Memory B cell (primary cell): ENCODE data around the gene MRPL22.
A peak's percentile ranks its signal among the peaks of the same experiment; 100 is the strongest.
"Not testable (repeated sequence)": the region's sequence is repeated elsewhere in the genome, so short reads cannot be mapped to it uniquely, and the experiment has no call there.

Experiments used
- ATAC-seq: fragments of 150-1000 bp; cut with Tn5 transposase; 2 replicates; pipeline ENCODE4 v1.10.0; 2021; ENCODE audit warnings: low read depth, mild to moderate bottlenecking, moderate library complexity
- DNase-seq, 2 donors: peaks; one replicate each; pipeline ENCODE4 v3.0.0; 2022; ENCODE audit warnings: low spot score in 2 of 2
- H3K27ac Mint-ChIP-seq: one replicate; pipeline ENCODE4 v1.8.0; 2022; ENCODE audit warnings: mild to moderate bottlenecking, moderate library complexity, mixed read lengths
- H3K27me3 Mint-ChIP-seq: one replicate; pipeline ENCODE4 v1.8.0; 2022; ENCODE audit warnings: mixed read lengths
- H3K36me3 Mint-ChIP-seq: one replicate; pipeline ENCODE4 v1.8.0; 2022; ENCODE audit warnings: mild to moderate bottlenecking, mixed read lengths
- H3K4me1 Mint-ChIP-seq: one replicate; pipeline ENCODE4 v1.8.0; 2022; ENCODE audit warnings: mixed read lengths
- H3K4me3 Mint-ChIP-seq: one replicate; pipeline ENCODE4 v1.8.0; 2022; ENCODE audit warnings: mild to moderate bottlenecking, moderate library complexity, mixed read lengths
- H3K9me3 Mint-ChIP-seq: one replicate; pipeline ENCODE4 v1.8.0; 2022; ENCODE audit warnings: mixed read lengths

MRPL22 gene

DNA sequence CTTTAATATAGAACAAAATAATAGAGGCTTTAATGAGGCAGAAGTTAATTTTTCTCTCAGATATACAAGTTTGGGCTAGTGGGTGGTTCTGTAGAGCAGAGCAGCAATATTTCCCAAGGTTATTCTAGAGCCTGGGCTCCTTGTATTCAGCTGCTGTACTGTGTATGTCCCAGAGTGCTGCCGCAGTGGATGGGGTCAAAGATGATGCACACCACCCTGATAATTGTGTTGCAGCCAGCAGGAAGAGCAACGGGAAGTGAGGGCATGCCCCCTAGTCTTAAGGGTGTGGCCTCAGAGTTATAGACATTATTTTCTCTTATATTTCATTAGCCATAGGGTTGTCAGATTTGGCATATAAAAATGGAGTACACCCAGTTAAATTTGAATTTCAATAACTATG is 48.8 kb downstream of the MRPL22 start:
- H3K4me1 Mint-ChIP-seq = no peaks in the 10 kb centered on the region
- ATAC-seq = no peak
- H3K27me3 Mint-ChIP-seq = peaks cover 3% of the 10 kb centered on the region
- H3K36me3 Mint-ChIP-seq = no peaks in the 10 kb centered on the region
- no peak overlapping the region for H3K27ac Mint-ChIP-seq
- DNase-seq = no peak
- H3K4me3 Mint-ChIP-seq = no peak overlapping the region
- peaks cover 2% of the 10 kb centered on the region for H3K9me3 Mint-ChIP-seq

DNA sequence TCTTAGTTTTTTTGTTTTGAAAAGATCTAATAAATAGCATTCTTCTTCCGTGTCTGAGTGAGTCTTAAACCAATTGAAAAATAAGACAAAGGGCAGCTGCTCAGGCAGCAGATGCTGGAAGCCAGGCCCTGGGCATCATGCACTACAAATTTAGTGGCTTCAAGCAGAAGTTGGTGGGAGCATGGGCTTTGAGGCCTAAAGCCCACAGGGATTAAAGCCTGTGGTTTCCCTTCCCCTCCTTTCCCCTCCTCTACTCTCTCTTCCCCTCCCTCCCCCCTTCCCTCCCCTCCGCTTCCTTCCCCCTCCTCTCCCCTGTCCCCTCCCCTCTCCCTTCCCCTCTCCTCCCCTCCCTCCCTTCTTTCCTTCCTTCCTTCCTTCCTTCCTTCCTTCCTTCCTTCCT is 52.6 kb downstream of the MRPL22 start:
- peaks cover 2% of the 10 kb centered on the region for H3K9me3 Mint-ChIP-seq
- no peaks in the 10 kb centered on the region for H3K36me3 Mint-ChIP-seq
- H3K4me1 Mint-ChIP-seq = no peaks in the 10 kb centered on the region
- no peak overlapping the region for H3K4me3 Mint-ChIP-seq
- no peak for DNase-seq
- ATAC-seq = no peak
- H3K27ac Mint-ChIP-seq = peak overlapping the region; percentile 81
- H3K27me3 Mint-ChIP-seq = peaks cover 3% of the 10 kb centered on the region

DNA sequence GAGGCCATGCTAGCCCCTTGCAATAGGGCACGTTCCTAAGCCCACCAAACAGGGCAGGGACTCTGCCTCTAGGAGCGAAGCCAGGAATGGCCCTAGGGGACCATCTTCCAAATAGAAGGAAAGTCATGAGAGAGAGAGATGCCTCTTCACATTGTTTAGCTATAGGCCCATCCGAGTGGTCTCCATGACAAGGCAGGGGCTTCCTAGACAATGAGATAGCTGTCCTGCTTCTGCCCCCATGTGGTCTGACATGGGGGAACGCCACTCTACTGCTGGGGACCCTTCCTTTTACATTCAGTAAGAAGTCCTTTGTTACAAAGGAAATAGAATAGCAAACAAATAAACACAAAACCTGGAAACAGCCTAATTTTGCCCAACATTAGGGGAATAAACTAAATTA is 54.8 kb downstream of the MRPL22 start:
- Mint-ChIP-seq H3K27me3 (no peaks in the 10 kb centered on the region), H3K36me3 (peaks cover 2% of the 10 kb centered on the region), H3K4me1 (no peaks in the 10 kb centered on the region), H3K9me3 (peaks cover 3% of the 10 kb centered on the region), H3K4me3 (no peak overlapping the region), H3K27ac (no peak overlapping the region)
- DNase-seq = no peak
- no peak for ATAC-seq

DNA sequence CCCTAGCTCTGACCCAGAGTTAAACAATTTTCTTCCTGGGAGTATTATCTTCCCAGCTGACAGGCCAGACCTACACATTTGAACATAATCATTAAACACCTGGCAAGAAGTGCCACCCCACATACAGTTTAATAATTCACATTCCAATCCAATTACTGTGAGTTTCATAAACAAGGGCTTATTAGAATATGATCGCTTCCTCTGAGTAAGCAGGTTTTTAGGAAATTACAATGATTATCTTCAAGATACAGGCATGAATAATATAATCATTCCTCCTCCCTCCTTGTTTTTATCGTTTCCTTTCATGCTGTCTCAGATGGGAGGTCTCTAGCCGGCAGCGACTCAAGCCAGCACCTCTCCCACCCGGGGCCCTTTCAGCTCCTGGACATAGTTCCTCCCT is 56.9 kb downstream of the MRPL22 start:
- peaks cover 9% of the 10 kb centered on the region for H3K27me3 Mint-ChIP-seq
- ATAC-seq (no peak), DNase-seq (no peak)
- H3K27ac Mint-ChIP-seq = no peak overlapping the region
- H3K9me3 Mint-ChIP-seq = peaks cover 3% of the 10 kb centered on the region
- H3K4me1 Mint-ChIP-seq = no peaks in the 10 kb centered on the region
- H3K36me3 Mint-ChIP-seq = peaks cover 2% of the 10 kb centered on the region
- H3K4me3 Mint-ChIP-seq = no peak overlapping the region

DNA sequence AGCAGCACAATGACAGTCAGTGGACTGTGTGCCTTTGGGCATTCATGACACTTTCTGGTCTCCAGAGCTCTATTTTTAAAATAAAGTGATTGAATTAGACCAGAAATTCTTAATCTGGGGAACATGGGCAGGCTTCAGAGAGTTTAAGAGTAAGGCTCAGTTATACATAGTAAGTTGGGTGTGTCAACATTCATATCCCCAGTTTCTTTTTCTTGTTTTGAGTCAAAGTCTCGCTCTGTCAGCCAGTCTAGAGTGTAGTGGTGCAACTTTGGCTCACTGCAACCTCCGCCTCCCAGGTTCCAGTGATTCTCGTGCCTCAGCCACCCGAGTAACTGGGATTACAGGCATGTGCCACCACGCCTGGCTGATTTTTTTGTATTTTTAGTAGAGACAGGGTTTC is 59.0 kb downstream of the MRPL22 start:
- no peak for DNase-seq
- H3K9me3 Mint-ChIP-seq = peaks cover 2% of the 10 kb centered on the region
- H3K27ac Mint-ChIP-seq = no peak overlapping the region
- peaks cover 9% of the 10 kb centered on the region for H3K27me3 Mint-ChIP-seq
- no peaks in the 10 kb centered on the region for H3K4me1 Mint-ChIP-seq
- ATAC-seq = no peak
- H3K4me3 Mint-ChIP-seq = no peak overlapping the region
- peaks cover 2% of the 10 kb centered on the region for H3K36me3 Mint-ChIP-seq

DNA sequence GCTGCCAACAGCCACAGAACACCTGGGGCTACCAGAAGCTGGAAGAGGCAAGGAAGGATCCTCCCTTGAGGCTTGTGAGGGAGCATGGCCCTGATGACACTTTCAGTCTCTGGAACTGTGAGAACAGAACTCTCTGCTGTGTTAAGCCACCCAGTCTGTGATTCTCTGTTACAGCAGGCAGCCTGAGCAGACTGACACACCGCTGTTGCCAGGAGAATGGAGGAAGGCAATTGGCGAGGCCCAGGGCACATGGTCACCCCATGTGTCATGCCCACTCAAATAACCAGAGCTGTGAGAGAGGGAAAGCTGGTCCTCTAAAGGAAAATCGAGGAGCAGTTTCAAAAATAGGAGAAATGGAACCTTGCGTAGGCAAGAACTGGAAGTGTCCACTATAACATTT is 60.6 kb downstream of the MRPL22 start:
- ATAC-seq = no peak

DNA sequence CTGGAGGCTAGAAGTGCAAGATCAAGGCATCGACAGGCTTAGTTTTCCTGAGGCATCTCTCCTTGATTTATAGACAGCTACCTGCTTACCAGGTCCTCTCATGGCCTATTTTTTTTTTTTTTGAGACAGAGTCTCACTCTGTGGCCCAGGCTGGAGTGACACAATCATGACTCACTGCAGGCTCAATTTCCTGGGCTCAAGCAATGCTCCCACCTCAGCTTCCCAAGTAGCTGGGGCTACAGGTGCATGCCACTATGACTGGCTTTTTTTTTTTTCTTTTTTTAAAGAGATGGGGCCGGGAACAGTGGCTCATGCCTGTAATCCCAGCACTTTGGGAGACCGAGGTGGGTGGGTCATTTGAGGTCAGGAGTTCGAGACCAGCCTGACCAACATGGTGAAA is 61.8 kb downstream of the MRPL22 start:
- not testable (repeated sequence) for H3K4me3 Mint-ChIP-seq, H3K9me3 Mint-ChIP-seq, H3K27ac Mint-ChIP-seq, H3K36me3 Mint-ChIP-seq, ATAC-seq, DNase-seq, H3K4me1 Mint-ChIP-seq
- peaks cover 16% of the 10 kb centered on the region for H3K27me3 Mint-ChIP-seq

More for the DNA sequence above, 60.6 kb downstream of the MRPL22 start:
- Mint-ChIP-seq H3K4me3 (no peak overlapping the region), H3K36me3 (peaks cover 2% of the 10 kb centered on the region), H3K9me3 (peaks cover 2% of the 10 kb centered on the region), H3K27ac (no peak overlapping the region), H3K4me1 (no peaks in the 10 kb centered on the region), H3K27me3 (peaks cover 10% of the 10 kb centered on the region)
- DNase-seq = no peak

DNA sequence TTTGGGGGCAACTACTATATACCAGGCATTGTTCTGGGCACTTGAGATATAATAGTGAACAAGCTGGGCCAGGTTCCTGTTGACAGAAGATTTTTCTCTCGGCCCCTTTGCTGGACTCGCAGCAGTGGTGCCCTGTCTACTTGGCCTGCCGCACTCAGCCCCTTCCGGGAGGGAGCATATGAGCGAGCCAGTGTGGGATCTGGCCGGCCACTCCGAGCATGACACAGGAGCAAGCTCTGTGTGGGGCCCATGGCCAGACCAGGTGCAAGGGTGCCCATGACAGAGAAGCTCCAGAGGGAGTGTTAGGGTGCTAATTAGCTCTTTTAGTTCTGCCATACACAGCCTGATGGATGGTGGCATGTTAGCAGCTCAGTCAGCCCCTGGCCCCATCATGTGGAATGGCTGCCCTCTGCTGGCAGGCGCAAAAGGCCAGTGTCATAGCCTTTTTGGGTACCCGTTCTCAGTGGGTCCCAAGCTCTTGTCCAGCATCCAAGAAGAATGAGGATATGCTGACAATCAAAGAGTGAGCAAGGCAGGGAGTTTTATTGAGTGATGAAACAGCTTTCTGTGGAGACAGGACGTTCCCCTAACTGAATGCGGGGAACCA is 63.4 kb downstream of the MRPL22 start:
- Mint-ChIP-seq H3K4me1 (no peaks in the 10 kb centered on the region), H3K9me3 (no peaks in the 10 kb centered on the region), H3K27me3 (peaks cover 19% of the 10 kb centered on the region), H3K4me3 (no peak overlapping the region), H3K27ac (no peak overlapping the region), H3K36me3 (no peaks in the 10 kb centered on the region)
- DNase-seq = no peak
- ATAC-seq = no peak

DNA sequence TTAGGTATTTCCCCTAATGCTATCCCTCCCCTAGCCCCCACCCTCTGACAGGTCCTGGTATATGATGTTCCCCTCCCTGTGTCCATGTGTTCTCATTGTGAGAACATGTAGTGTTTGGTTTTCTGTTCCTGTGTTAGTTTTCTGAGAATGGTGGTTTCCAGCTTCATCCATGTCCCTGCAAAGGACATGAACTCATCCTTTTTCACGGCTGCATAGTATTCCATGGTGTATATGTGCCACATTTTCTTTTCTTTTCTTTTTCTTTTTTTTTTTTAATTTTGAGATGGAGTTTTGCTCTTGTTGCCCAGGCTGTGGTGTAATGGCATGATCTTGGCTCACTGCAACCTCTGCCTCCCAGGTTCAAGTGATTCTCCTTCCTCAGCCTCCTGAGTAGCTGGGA is 65.4 kb downstream of the MRPL22 start:
- not testable (repeated sequence) for H3K4me3 Mint-ChIP-seq, DNase-seq, H3K4me1 Mint-ChIP-seq, H3K9me3 Mint-ChIP-seq, H3K36me3 Mint-ChIP-seq, ATAC-seq, H3K27ac Mint-ChIP-seq
- H3K27me3 Mint-ChIP-seq = peaks cover 17% of the 10 kb centered on the region

DNA sequence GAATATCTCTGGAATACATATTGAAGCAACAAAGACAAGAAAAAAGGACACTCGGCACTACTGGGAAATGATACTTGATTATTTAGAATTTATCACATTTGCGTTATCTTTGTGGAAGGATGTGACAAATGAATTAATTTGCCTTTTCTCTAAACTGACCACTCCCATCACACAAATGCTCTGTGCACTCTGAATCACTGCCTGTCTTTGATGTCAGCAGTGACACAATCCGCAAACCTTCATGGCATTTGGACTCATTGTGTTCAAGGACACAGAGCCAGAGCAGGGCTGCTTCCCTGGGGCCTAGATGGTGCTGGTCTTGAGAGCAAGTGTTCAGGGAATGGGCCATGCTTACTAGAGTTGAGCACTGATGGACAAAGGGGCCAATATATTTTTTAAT is 67.8 kb downstream of the MRPL22 start:
- DNase-seq (no peak), ATAC-seq (no peak)
- no peak overlapping the region for H3K4me3 Mint-ChIP-seq
- no peaks in the 10 kb centered on the region for H3K9me3 Mint-ChIP-seq
- no peaks in the 10 kb centered on the region for H3K4me1 Mint-ChIP-seq
- H3K27me3 Mint-ChIP-seq = peaks cover 11% of the 10 kb centered on the region
- H3K27ac Mint-ChIP-seq = no peak overlapping the region
- H3K36me3 Mint-ChIP-seq = no peaks in the 10 kb centered on the region

DNA sequence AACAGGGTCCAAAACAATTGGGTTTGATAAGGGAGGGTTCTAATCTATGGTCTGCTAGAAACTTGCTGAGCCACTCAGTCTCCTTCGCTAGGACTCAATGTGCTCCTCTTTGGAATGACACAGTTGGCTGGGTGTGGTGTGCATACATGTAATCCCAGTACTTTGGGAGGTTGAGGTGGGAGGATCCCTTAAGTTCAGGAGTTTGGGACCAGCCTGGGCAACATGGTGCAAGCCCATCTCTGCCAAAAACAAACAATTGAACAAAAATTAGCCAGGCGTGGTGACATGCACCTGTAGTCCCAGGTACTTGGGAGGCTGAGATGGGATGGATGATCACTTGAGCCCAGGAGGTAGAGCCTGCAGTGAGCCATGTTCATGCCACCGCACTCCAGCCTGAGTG is 70.0 kb downstream of the MRPL22 start:
- DNase-seq = no peak
- Mint-ChIP-seq H3K4me1 (no peaks in the 10 kb centered on the region), H3K36me3 (no peaks in the 10 kb centered on the region), H3K27ac (no peak overlapping the region), H3K9me3 (peaks cover 2% of the 10 kb centered on the region), H3K4me3 (no peak overlapping the region), H3K27me3 (peaks cover 11% of the 10 kb centered on the region)
- ATAC-seq = no peak

DNA sequence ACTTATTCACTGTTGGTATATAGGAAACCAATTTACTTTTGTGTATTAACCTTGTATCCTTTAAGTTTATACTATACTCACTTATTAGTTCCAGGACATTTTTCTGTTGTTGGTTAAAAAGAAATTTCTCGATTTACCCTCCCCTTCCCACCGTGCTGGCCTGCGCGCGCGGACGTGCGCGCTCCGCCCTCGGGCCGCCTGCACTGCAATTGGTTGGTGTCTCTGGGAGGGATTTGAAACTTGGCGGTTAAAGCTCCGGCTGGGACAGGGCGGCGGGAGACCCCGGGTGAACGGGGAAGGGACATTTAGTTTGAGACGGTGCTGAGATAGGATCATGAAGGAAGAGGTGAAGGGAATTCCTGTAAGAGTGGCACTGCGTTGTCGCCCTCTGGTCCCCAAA is 72.7 kb downstream of the MRPL22 start, which contains the start of gene KIF4B:
Gene KIF4B, plus strand, starts transcription at position 230 of the 400 bp plus-strand sequence. Its CDS starts 105 bp downstream, at position 335.
- Mint-ChIP-seq H3K4me3 (no peak within 1 kb of the TSS), H3K9me3 (peaks cover 2% of the 10 kb centered on the region), H3K4me1 (no peaks in the 10 kb centered on the region), H3K27me3 (peaks cover 4% of the 10 kb centered on the region), H3K36me3 (no peaks in the 10 kb centered on the region), H3K27ac (no peak within 1 kb of the TSS)
- ATAC-seq (no peak), DNase-seq (no peak)

DNA sequence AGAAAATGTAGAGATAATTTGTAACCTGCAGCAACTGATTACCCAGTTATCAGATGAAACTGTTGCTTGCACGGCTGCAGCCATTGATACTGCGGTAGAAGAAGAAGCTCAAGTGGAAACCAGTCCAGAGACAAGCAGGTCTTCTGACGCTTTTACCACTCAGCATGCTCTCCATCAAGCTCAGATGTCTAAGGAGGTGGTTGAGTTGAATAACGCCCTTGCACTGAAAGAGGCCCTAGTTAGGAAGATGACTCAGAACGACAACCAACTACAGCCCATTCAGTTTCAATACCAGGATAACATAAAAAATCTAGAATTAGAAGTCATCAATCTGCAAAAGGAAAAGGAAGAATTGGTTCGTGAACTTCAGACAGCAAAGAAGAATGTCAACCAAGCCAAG is 74.4 kb downstream of the MRPL22 start:
- H3K27ac Mint-ChIP-seq = no peak overlapping the region
- DNase-seq (no peak), ATAC-seq (no peak)
- no peak overlapping the region for H3K4me3 Mint-ChIP-seq
- H3K9me3 Mint-ChIP-seq = peaks cover 2% of the 10 kb centered on the region
- no peaks in the 10 kb centered on the region for H3K4me1 Mint-ChIP-seq
- H3K36me3 Mint-ChIP-seq = no peaks in the 10 kb centered on the region
- H3K27me3 Mint-ChIP-seq = peaks cover 3% of the 10 kb centered on the region

DNA sequence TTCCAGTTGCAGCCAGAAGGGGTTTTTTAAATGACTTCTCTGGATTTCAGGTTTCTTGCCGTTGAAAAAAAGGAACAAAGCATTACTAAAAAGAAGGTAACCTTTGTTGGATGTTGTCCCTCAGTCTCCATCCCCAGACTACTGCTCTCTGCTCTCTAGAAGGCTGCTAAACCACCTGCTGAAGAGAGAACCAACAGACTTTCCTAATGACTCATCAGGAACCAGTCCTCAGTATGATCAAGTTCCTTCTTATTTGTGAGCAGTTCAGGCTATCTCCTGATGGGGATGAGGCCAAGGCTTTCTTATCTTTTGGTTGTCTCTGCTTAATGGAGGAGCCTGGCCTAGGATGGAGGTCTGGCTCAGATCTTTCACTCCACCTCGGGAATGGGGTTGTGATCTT is 76.7 kb downstream of the MRPL22 start:
- H3K27me3 Mint-ChIP-seq = peaks cover 3% of the 10 kb centered on the region
- H3K4me3 Mint-ChIP-seq = no peak overlapping the region
- H3K9me3 Mint-ChIP-seq = peaks cover 2% of the 10 kb centered on the region
- H3K27ac Mint-ChIP-seq = no peak overlapping the region
- no peak for DNase-seq
- H3K36me3 Mint-ChIP-seq = no peaks in the 10 kb centered on the region
- H3K4me1 Mint-ChIP-seq = no peaks in the 10 kb centered on the region
- no peak for ATAC-seq
